HL-60/S4 treated with retinoic acid at 250 ng/mL for 4 days and 3 days (cell line): Measurements from ENCODE around the gene WDR59.

Experiments
- in situ Hi-C: fragments of 300-500 bp; cut with MboI; formaldehyde crosslinking; loops from 2 replicates; pipeline ENCODE4 v1.7.0; 2022; ENCODE audit warnings: low sequenced_read_pairs

Gene WDR59

DNA sequence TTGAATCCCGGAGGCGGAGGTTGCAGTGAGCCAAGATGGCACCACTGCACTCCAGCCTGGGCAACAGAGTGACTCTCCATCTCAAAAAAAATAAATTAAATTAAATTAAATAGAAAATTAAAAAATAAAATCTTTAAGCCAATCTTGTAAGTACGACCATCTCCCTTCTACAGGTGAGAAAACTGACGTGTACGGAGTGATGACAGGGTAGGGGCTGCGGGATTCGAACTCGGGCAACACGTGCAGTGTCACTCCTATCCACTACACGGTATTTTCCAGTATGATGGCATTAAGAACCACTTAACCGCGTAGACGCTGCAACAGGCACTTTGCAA, 762 bp downstream of the WDR59 start:
- in situ Hi-C loops = no loop called here

GRCh38 chr16:74982256-74982655, 2.7 kb downstream of the WDR59 start:
- in situ Hi-C loops = no loop called here

DNA sequence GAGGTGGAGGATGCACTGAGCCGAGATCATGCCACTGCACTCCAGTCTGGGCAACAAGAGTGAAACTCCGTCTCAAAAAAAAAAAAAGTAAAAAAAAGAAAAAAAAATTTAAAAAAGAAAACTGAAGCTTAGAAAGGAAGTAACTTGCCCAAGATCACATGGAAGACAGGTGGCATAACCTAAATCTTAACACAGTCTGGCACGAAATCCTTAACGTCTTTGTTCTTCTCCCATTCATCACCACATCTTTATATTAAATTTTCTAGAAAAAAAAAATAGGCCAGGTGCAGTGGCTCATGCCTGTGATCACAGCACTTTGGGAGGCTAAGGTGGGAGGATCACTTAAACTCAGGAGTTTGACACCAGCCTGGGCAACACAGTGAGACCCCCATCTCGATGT, 9.3 kb downstream of the WDR59 start:
- in situ Hi-C loops = no loop called here

DNA sequence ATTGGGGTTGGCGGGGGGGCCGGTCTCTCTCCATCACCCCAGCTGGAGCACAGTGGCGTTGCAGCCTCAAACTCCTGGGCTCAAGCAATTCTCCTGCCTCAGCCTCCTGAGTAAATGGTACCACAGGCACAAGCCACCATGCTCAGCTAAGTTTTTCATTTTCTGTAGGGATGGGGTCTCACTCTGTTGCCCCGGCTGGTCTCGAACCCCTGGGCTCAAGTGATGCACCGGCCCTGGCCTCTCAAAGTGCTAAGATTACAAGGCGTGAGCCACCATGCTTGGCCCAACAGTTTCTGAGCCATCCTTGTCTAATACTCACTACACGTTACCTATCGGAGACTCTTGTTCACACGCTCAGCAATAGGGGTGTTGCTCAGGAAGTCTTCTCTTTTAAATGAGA, 11.6 kb downstream of the WDR59 start:
- in situ Hi-C loops = no loop called here

GRCh38 chr16:74954763-74955162, 30.2 kb downstream of the WDR59 start:
- in situ Hi-C loops = no loop called here

- in situ Hi-C loops = no loop called here
Measured at GRCh38 chr16:74951681-74952080, 33.2 kb downstream of the WDR59 start.

GRCh38 chr16:74951206-74951605, 33.7 kb downstream of the WDR59 start:
- in situ Hi-C loops = no loop called here

DNA sequence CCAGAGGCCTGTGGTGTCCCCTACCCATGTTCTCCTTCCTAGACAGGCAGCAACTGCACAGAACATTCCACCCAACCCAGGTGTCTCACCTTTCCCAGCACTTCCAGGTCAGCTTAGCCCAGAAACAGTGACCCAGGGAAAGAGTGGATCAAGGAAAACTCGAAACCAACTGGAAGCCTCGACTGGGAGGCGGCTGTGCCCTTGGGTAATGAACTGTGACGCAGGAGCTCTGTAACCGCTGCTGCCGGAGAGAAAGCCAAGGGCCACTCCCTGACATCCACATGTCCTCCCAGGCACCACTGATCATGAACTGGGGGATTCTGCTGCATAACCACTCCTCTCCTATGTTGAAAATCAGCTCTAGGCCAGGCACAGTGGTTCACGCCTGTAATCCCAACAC, 34.4 kb downstream of the WDR59 start:
- in situ Hi-C loops = no loop called here

DNA sequence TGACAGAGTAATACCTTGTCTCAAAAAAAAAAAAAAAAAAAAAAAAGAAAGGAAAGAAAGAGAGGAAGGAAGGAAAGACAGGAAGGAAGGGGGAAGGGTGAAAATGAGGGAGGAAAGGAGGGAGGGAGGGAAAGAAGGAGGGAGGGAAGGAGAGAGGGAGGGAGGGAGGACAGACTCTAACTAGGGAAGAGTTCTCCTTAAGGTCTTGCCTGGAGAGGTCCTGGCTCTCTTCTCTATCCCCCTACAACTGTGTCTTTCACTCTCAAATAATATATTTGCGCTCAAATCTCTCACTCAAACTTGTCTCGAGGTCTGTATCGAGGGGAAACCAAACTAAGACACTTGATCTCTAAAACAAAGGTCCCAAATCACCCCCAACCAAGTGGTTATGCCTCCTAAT, 35.6 kb downstream of the WDR59 start:
- in situ Hi-C loops = no loop called here

- in situ Hi-C loops = no loop called here
Measured at GRCh38 chr16:74944466-74944865, 40.5 kb downstream of the WDR59 start.

DNA sequence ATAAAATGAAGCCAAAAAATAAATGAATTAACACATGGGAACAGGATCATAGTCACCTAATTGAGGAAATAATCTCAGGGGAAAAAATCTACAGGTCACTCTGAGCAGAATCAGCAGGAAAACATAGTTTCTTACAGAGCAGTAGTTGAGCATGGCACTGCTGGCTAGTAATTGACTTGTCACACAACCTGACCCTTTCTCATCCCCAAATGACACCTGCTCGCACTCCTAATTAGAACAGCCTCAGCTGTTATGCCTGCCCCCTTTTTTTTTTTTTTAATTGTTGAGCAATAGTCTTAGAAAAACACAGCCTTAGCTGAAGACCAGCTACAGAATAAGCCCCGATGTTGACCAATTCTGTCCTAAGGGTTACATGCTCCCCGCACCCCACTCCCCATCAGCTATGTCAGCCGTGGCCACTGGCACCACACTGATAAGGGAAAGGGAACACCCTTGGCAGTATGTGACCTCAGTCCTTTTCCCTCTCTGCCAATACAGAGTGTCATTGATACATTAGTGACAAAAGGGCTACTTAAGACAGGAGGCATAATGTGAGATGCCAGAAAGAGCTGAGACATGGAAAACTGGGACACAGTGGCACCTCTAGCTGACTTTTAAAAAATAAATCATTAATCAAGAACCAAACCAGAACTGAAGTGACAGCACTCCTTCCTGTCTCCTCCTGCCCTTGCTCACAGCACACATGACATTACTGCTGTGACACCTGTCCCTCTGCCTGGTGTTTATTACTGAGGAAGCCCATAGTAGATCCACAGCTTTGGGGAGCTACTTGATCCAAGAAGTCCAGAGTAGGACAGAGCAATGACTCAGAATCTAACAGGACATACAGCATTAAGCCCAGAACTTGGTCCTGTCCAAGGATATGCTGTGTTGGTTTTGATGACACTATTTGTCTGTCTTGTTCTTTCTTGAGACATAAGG, 41.7 kb downstream of the WDR59 start:
- in situ Hi-C loops = no loop called here

DNA sequence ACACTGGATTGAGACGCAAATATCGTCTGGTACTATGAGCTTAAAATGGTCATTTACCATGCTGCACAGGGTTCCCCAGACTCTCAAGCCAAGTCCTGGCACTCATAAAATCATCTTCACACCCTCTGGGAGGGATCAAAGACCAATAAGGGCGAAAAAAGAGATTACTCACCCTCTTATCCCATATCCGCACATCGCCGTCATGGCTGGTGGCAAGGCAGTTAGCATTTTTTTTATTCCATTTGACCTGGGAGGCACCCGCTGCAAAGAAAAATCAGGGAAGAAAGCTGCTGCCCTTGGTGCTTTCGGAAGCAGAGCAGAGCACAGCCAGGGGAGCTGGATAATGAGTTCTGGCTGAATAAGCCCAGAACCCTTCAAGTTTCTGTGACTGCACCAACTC, 42.4 kb downstream of the WDR59 start:
- in situ Hi-C loops = no loop called here

GRCh38 chr16:74939688-74940087, 45.2 kb downstream of the WDR59 start:
- in situ Hi-C loops = no loop called here

DNA sequence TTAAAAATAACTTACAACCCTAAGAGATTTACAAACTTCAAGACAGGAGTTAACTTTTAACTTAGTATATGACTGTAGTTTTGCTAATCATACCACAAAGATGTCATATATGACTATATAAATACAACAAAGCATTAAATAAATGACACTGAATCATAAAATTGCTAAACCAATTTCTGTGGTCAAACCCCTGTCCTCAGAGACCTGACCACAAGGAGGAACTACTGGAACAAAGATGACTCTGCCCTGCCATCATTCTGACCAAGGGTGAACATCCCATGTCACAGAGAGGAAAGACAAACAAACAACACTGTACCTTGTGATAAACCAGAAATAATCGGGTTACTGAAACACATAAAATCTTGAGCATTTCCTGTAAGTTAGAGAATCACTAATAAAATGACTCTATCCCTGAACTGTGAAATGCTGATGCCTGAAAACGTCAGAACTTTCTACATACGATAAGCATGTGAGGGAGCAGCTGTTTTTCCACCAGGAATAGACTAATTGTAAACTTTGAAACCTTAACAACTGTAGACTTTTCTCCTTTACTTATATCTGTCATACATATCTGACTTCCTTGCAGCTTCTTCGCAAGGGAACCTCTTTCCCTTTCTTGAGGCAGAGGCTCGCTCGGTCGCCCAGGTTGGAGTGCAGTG, 47.9 kb downstream of the WDR59 start:
- in situ Hi-C loops = no loop called here

DNA sequence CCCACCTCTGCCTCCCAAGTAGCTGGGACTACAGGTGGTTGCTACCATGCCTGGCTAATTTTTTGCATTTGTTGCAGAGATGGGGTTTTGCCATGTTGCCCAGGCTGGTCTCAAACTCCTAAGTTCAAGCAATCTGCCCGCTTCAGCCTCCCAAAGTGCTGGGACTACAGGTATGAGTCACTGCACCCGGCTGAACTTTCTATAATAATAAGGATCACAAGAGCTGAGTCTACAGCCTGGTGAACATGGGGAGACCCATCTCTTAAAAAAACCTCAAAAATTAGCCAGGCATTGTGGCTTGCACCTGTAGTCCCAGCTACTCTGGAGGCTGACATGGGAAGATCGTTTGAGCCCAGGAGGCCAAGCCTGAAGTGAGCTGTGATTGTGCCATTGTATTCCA, 53.5 kb downstream of the WDR59 start:
- in situ Hi-C loops = no loop called here

DNA sequence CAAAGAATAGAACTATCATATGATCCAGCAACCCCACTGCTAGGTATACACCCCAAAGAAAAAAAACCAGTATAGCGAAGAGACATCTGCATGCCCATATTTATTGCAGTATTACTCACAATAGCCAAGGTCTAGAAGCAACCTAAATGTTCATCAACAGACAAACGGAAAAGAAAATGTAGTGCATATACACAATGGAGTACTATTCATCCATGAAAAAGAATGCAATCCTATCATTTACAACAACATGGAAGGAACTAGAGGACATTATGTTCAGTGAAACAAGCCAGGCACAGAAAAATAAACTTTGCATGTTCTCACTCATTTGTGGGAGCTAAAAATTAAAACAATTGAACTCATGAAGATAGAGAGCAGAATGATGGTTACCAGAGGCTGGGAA, 55.3 kb downstream of the WDR59 start:
- in situ Hi-C loops = no loop called here

- in situ Hi-C loops = no loop called here
Measured at GRCh38 chr16:74926805-74927204, 58.1 kb downstream of the WDR59 start.

DNA sequence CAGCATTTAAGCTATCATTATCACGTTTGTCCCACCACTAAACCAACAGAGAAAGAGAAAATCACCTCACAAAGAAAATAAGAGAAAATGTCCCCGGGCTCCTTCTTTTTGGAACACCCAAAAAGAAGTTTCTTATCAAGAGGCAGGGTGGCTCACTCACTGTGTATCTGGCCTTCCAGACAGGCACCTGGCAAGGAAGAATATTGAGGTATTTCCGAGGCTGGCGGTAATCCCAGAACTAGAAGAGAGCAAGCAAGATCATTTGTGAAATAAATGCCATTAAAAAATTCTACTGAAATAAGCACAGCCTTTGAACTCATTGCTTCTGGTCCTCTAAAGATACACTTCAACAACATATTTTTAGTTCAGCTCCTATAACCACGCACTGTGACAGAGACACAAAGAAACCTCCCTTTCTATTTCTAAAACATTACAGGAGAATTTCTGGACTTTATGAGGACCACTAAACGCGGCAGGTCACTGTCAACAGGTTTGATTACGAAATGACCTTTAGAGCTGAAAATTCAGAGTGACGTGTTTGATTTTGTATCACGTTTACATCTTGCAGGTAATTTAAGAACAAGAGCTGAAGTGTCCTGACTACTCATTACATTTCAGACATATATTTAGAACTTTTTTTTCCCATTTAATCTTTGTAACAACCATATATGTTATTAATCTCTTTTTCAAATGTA, 61.0 kb downstream of the WDR59 start:
- in situ Hi-C loops = no loop called here

DNA sequence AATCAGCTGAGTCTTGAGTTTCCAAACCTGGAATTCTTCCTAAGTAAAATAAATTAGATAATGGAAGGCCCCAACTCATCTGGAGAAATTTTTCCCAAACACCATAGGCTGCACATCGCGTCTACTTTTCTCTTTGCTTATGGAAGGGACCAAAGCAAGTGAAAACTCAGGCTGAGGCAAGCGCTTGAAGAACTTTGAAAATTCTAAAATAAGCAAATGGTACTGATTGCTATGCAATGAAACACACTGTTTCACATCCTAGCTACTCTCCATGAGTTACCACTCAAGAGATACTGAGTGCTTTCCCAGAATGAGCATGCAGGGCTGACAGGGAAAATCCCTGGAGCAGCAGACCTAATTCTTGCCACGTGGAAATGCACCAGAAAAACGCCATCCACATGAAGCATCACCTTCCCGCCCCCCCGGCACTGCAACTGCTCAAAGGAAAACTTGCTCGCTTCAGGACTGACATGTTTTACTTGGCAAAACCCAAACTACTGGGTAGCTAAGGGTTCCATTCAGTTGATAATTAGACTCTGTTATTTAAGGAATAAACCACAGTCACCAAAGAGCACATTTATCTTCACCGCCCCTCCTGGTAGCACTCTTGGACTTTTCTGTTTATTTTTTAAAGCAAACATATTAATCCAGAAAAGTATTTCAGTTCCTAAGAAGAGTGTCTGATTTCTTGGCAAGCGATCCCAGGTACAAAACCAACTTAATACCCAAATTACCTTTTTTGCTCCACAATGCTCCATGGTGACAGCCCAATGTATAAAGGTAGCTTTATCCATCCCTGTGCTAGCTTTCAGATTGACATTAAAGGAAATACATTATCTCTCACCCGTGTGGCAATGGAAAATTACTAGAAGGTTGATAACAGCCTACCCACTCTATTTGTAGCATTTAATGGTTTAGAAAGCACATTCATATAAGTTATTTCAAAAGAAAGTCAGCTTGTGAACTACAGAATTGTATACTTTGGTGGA, 62.5 kb downstream of the WDR59 start:
- in situ Hi-C loops = no loop called here

DNA sequence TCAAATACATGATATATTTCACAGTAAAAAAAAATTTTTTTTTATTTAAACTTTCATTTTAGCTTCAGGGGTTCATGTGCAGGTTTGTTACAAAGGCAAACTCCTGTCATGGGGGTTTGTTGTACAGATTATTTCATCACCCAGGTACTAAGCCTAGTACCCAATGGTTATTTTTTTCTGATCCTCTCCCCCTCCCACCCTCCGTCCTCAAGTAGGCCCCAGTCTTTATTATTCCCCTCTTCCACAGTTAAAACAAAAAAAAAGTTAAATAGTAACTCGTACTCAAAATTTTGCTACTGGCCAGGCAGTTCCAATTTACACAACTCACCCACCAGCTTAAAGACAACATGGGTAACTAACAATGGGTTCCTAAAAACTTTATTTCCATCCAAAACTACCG, 63.9 kb downstream of the WDR59 start:
- in situ Hi-C loops = no loop called here

DNA sequence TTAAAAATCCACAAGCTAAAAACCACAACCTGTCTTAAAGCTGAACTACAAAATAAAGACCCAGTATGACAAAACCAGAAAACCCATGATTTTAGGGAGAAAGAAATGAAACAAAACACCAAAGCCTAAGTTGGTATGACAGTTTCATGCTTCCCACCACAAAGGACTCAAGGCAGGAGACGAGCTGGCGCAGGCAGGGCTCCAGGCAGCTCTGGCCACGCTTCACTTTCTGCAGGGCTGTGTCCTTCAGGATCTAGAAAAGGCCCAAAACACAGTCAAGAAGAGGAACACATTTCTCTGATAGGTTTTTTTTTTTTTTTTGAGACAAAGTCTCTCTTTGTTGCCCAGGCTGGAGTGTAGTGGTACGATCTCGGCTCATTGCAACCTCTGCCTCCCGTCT, 75.3 kb downstream of the WDR59 start:
- in situ Hi-C loops = no loop called here
